ENCODE results near the gene RASA4.
"Not testable (repeated sequence)": the region's sequence is repeated elsewhere in the genome, so short reads cannot be mapped to it uniquely, and the experiment has no call there.

GRCh38 chr7:102578486-102578885 is 38.1 kb downstream of the RASA4 start:
- not testable (repeated sequence) for TF ChIP-seq CTCF, POLR2A (IDR thresholded peaks at IDR 0.05)

All from thyroid gland (tissue), 4 donors.